ENCODE results near the gene MMP25.
A peak's percentile ranks its signal among the peaks of the same experiment; 100 is the strongest.

The MMP25 gene

DNA sequence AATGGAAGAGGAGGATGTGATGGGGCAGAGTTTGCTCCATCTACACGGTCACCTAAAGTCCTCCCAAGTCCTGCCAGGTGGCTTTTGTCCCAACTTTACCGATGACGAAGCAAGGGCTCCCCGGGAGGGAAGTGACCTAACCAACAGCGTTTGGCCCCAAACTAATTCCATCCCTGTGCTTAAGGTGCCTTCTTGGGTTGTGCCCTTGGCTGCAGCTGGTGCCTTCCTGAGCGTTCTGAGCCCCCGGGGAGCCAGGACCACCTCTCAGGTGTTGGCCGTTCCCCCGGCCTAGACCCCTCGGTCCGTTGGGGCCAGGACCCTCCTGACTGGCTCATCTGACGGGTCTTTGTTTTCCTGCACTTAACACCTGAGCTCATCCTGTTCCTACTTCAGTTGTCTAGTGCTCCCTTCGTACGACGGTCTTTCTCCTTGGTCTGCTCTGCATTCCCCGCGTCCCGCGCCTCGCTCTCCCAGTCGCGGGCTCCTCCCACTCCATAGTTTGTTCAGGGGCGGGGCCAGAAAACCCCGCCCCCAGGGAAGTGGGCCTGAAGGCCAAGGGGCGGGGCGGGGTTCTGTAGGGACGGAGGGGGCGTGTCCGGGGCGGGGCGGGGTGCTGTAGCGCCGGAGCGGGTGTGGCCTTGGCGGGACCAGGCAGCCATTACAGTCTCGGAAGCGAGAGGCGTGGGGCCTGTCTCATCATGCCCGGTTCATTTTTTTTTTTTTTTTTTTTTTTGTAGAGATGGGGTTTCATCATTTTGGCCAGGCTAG is 53.6 kb downstream of the MMP25 start:
- TF ChIP-seq, protein P1, sequence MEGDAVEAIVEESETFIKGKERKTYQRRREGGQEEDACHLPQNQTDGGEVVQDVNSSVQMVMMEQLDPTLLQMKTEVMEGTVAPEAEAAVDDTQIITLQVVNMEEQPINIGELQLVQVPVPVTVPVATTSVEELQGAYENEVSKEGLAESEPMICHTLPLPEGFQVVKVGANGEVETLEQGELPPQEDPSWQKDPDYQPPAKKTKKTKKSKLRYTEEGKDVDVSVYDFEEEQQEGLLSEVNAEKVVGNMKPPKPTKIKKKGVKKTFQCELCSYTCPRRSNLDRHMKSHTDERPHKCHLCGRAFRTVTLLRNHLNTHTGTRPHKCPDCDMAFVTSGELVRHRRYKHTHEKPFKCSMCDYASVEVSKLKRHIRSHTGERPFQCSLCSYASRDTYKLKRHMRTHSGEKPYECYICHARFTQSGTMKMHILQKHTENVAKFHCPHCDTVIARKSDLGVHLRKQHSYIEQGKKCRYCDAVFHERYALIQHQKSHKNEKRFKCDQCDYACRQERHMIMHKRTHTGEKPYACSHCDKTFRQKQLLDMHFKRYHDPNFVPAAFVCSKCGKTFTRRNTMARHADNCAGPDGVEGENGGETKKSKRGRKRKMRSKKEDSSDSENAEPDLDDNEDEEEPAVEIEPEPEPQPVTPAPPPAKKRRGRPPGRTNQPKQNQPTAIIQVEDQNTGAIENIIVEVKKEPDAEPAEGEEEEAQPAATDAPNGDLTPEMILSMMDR (IDR thresholded peaks at IDR 0.05; ENCODE audit: low read depth, low read length): no peak
- peak; percentile 45 for DNase-seq (ENCODE audit: extremely low read depth, low read depth)

DNA sequence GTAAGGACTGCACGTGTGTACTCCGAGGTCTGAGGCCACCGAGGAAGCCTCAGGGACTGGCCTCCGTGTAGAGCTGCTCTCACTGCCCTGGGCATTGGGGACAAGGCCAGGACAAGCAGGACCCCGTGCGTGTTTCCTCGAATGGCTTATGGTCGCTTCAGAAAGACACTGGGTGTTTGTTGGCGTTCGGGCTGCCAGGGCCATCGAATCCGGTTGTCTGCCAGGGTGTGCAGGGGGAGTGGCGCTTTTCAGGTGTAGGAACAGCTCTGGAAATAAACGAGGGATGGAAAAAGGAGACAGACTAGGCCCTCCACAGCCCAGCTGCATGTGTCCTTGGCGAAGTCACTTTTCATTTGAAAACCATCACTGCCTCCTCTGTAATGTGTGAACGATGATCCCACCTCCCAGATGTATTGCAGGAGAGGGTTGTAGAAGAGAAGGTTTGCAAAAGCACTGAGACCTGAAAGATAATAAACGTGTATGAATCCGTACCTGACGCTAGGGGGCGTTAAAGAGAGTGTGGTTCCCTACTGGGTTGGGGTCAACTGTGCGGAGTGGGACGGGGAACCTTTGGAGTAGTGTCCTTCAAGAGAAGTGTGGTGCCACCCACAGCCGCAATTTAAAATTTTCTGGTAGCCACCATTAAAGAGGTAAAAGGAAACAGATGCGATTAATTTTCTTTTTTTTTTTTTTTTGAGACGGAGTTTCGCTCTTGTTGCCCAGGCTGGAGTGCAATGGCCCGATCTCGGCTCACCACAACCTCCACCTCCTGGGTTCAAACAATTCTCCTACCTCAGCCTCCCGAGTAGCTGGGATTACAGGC is 54.9 kb downstream of the MMP25 start:
- DNase-seq (ENCODE audit: extremely low read depth, low read depth): no peak
- TF ChIP-seq, protein P1 (IDR thresholded peaks at IDR 0.05; ENCODE audit: low read depth, low read length): peak; percentile 52

DNA sequence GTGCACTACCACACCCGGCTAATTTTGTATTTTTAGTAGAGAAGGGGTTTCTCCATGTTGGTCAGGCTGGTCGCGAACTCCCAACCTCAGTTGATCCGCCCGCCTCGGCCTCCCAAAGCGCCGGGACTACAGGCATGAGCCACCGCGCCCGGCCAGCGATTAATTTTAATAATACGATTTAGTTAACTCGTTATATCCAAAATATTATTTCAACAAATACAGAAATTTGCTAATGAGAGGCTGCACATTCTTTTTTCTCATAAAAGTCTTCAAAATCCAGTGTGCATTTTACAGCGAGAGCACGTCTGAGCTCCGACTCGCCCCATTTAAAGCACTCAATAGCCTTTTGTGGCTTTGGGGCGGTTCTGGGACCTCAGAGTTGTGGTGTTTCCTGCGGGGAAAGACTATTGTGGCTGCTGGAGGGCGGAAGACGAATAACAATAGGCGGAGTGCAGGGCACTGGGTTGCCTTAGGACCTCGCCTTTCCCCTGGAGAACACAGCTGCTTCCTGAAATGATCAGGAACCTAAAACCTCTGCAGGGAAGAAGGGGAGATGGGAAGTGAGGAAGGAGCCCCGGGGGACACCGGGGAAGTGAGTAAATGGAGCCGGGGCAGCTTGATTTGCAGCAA is 55.6 kb downstream of the MMP25 start:
- no peak for DNase-seq (ENCODE audit: extremely low read depth, low read depth)

DNA sequence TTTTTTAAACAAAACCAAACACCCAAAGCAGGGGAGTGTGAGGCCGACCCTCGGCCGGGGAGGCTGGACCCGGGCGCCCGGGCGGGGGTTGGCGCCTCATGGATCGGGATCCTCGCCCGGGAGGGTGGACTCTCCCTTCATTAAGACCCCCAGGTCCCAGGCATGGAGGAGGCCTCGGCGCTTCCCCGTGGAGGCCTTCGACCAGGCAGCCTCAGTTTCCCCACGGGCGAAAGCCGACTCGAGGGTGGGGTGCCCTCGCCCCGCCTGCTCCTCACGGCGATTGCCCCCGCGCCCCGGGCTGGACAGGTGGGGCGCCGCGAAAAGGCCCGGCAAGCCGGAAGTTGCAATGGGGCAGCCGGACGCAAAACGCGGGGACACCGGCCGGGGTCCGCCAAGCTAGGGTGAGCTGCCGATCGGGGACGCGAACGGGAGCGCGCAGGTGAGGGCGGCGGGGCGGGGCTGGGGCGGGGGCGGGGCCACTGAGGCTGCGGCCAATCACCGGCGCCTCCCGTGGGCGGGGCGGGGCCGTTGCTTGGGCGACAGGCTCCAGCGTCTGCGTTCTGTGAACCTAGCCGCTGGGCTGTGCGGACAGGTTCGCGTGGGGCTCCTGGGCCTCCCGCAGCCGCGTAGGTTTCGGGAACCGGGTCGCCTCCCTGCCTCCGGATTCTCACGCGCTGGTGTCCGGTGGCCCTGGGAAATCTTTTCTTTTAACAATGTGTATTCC is 60.0 kb downstream of the MMP25 start:
- DNase-seq (ENCODE audit: extremely low read depth, low read depth): peak; percentile 68
- TF ChIP-seq, protein P1 (IDR thresholded peaks at IDR 0.05; ENCODE audit: low read depth, low read length): no peak

More for the DNA sequence above, 55.6 kb downstream of the MMP25 start:
- TF ChIP-seq, protein P1 (IDR thresholded peaks at IDR 0.05; ENCODE audit: low read depth, low read length): no peak
